Upper lobe of left lung (tissue), 4 donors: ENCODE data around the gene BAG5.

Source experiments
- CTCF ChIP-seq, 6 experiments: fragments of 450-650 bp in 4 of 6; fragments of 200-600 bp in 2 of 6; sonication (generic) in 2 of 6; IDR thresholded peaks; one replicate each; pipeline ENCODE4 v1.5.1; 2016 to 2019; ENCODE audit warnings: antibody characterized with exemption in 6 of 6
- POLR2A ChIP-seq, 4 donors: fragments of 450-650 bp; IDR thresholded peaks; one replicate each; pipeline ENCODE4 v1.5.1; 2016 to 2017; ENCODE audit warnings: antibody characterized with exemption in 4 of 4, mild to moderate bottlenecking in 2 of 4

GRCh38 chr14:103541709-103542604 is 20.5 kb downstream of the BAG5 start:
- no peak for TF ChIP-seq POLR2A (IDR thresholded peaks at IDR 0.05)
- peak in 1 of 6 experiments; percentile 23 for TF ChIP-seq CTCF (IDR thresholded peaks at IDR 0.05)
